Vagina (tissue), 2 donors: ENCODE measurements around the gene CAPN13. TPM values are rescaled to one million over a fixed set of nuclear protein-coding genes. Genes with fewer than 3 reads are reported as not detected.

ENCODE experiments used
- DNase-seq, 2 donors: peaks; one replicate each; pipeline ENCODE4 v3.0.0-alpha.2; 2017; ENCODE audit errors: extremely low spot score in 2 of 2
- H3K27ac ChIP-seq: fragments of 200-600 bp; sonication (generic); one replicate; pipeline ENCODE4 v1.5.1; 2019
- H3K27me3 ChIP-seq: fragments of 200-600 bp; sonication (generic); one replicate; pipeline ENCODE4 v1.5.1; 2019
- H3K36me3 ChIP-seq, 2 donors: fragments of 200-600 bp; sonication (generic); one replicate each; pipeline ENCODE4 v1.5.1; 2017 to 2019
- H3K4me1 ChIP-seq: fragments of 200-600 bp; sonication (generic); one replicate; pipeline ENCODE4 v1.5.1; 2019
- H3K4me3 ChIP-seq, 2 donors: fragments of 200-600 bp; sonication (generic); 1 replicate in 1 of 2; 2 replicates in 1 of 2; pipeline ENCODE4 v1.5.1; 2016 to 2019
- H3K9me3 ChIP-seq: fragments of 200-600 bp; sonication (generic); one replicate; pipeline ENCODE4 v1.5.1; 2019
- POLR2A ChIP-seq, 2 donors: fragments of 450-650 bp; IDR thresholded peaks; one replicate each; pipeline ENCODE4 v1.6.1; 2017; ENCODE audit warnings: antibody characterized with exemption in 2 of 2, mild to moderate bottlenecking in 2 of 2, moderate library complexity in 2 of 2
- POLR2AphosphoS5 ChIP-seq, 2 donors: sonication (generic); formaldehyde crosslinking; IDR thresholded peaks; one replicate each; pipeline ENCODE4 v1.9.0; 2017; ENCODE audit warnings: antibody characterized with exemption in 2 of 2, mild to moderate bottlenecking in 2 of 2, low read depth in 1 of 2; ENCODE audit not compliant: insufficient read depth in 1 of 2
- intact Hi-C: fragments of 100-400 bp; cut with DNase I; formaldehyde crosslinking; loops from one replicate; pipeline ENCODE4 v1.15.1; 2023
- total RNA-seq: library from RNA; depleted of rRNA; stranded (reverse); fragments of >200 nt; gene quantifications from one replicate; pipeline ENCODE4 v1.2.3, GENCODE V29; 2016
- TF ChIP-seq, protein P1 (sequence below), 3 experiments: fragments of 450-650 bp in 2 of 3; fragments of 200-600 bp in 1 of 3; sonication (generic) in 1 of 3; IDR thresholded peaks; one replicate each; pipeline ENCODE4 v1.5.1; 2017 to 2019; ENCODE audit warnings: antibody characterized with exemption in 3 of 3, mild to moderate bottlenecking in 2 of 3, moderate library complexity in 2 of 3

CAPN13 gene
- total RNA-seq, 1 donor from 2014 or later: not detected

DNA sequence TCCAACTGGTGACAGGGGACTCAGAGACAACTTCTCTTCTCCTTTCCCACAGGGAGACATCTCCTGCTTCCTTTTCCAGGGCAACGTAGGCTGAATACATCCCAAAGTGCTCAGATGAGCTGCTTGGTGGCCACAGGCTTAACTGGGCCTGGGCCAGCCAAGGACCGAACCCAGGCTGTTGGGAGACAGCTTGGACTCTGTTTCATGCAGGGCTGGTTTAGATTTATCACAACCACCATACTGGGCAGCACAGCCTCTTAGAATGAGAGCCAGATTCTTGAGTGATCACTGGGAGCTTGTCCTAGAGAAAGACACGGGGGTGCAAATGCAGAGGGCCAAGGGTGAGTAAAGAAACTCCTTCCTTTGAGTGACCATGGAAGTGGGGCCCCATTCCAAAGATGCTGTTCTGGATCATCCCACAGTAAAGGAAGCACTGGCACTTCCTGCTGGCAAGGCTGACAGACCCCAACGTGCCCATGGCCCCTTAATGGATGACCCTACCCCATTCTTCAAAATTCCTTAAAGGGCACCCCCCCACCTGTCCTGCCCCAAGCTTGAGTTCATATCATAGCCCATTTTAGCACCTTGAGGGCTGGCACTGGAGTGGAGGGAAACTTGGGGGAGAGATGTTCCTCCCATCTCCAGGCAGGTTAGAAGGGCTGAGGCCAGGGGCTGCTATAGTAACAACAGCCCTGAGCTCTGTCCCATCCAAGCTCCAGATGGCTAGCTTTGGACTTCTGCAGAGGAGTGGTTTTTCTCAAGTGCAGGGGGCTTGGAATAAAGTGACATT lies 84.1 kb downstream of the CAPN13 start:
- no peaks in the 10 kb centered on the region for H3K9me3 ChIP-seq
- intact Hi-C loops: no loop called here
- H3K27ac ChIP-seq: no peak overlapping the region
- TF ChIP-seq, protein P1, sequence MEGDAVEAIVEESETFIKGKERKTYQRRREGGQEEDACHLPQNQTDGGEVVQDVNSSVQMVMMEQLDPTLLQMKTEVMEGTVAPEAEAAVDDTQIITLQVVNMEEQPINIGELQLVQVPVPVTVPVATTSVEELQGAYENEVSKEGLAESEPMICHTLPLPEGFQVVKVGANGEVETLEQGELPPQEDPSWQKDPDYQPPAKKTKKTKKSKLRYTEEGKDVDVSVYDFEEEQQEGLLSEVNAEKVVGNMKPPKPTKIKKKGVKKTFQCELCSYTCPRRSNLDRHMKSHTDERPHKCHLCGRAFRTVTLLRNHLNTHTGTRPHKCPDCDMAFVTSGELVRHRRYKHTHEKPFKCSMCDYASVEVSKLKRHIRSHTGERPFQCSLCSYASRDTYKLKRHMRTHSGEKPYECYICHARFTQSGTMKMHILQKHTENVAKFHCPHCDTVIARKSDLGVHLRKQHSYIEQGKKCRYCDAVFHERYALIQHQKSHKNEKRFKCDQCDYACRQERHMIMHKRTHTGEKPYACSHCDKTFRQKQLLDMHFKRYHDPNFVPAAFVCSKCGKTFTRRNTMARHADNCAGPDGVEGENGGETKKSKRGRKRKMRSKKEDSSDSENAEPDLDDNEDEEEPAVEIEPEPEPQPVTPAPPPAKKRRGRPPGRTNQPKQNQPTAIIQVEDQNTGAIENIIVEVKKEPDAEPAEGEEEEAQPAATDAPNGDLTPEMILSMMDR (IDR thresholded peaks at IDR 0.05): no peak
- no peak for TF ChIP-seq POLR2A (IDR thresholded peaks at IDR 0.05)
- TF ChIP-seq POLR2AphosphoS5 (IDR thresholded peaks at IDR 0.05; ENCODE audit: insufficient read depth in 1 of 2, low read depth in 1 of 2): no peak
- DNase-seq: peak; percentile 43 to 60
- no peaks in the 10 kb centered on the region for H3K4me1 ChIP-seq
- no peaks in the 10 kb centered on the region for H3K27me3 ChIP-seq
- no peak overlapping the region for H3K4me3 ChIP-seq
- H3K36me3 ChIP-seq: no peaks in the 10 kb centered on the region

DNA sequence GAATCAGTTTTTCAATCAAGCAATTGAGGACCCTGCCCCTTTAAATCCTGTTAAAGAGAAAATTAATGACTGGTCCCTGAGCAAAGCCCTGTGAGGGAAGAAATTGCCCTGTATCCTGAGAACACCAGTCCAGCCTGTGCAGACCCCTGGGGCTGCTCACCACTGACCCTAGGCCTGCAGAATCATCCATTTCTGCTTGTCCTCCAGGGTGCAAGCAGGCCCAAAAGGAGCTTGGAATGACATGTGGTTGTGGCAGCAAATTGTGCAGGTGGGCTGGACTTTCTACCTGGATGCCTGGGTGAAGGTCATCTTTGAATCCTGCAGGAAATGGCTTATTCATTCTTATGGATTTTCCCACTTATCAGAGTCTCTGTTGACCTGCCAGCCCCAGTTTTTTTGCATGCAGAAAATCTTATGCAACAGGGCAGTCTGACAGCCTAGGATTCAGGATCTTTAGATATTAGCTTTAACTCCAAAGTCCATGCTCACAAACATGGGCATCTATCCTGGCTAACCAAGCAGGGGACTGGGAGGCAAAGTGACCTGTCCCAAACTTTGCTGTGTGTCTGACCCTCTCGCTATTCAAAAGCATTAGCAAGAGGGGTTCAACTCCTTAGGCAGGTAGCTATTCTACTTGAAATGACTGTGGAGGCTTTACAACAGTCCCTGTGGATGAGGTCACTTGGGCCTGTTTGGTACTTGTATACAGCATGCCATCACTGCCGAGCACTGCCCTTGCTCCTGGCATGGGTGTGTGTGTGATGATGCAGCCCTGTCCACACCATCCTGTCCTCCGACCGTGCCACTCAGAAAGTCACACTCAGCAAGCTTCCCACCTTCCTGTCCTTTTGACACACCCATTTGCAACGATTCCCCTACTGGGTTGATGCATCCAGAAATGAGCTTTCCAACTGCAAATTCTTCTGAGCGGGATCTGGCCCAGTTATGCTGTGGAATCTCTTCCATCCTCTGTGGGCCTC lies 85.3 kb downstream of the CAPN13 start:
- Histone ChIP-seq H3K27ac (no peak overlapping the region), H3K9me3 (no peaks in the 10 kb centered on the region), H3K4me1 (no peaks in the 10 kb centered on the region), H3K36me3 (no peaks in the 10 kb centered on the region), H3K27me3 (no peaks in the 10 kb centered on the region), H3K4me3 (no peak overlapping the region)
- no peak for TF ChIP-seq POLR2A (IDR thresholded peaks at IDR 0.05)
- no peak for TF ChIP-seq POLR2AphosphoS5 (IDR thresholded peaks at IDR 0.05; ENCODE audit: insufficient read depth in 1 of 2, low read depth in 1 of 2)
- TF ChIP-seq, protein P1 (IDR thresholded peaks at IDR 0.05): no peak
- intact Hi-C loops: no loop called here
- DNase-seq: peak; percentile 60 to 64

DNA sequence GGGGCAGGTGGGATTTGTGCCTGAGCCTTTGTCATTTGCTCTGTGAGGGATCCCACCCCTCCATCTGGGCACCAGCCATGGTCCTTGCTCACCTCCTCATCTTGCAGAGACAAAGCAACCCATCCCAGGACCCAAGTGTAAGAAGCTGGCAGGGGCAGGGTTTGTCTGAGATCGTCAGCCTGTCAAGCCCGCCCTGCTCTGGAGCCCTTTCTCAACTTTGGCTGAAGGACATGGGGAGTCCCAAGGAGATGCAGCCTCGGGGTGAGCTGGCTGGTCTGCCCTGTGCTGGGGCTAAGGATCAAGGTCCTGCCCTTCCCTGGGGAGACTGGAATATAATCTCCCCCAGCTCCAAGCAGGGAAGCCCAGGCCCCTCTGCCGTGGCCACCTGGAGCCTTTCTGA lies 86.0 kb downstream of the CAPN13 start:
- DNase-seq: peak; percentile 65 to 89
- no peaks in the 10 kb centered on the region for H3K27me3 ChIP-seq
- intact Hi-C loops: no loop called here
- no peaks in the 10 kb centered on the region for H3K9me3 ChIP-seq
- TF ChIP-seq, protein P1 (IDR thresholded peaks at IDR 0.05): no peak
- TF ChIP-seq POLR2AphosphoS5 (IDR thresholded peaks at IDR 0.05; ENCODE audit: insufficient read depth in 1 of 2, low read depth in 1 of 2) (no peak), POLR2A (IDR thresholded peaks at IDR 0.05) (no peak)
- H3K36me3 ChIP-seq: no peaks in the 10 kb centered on the region
- H3K27ac ChIP-seq: no peak overlapping the region
- no peaks in the 10 kb centered on the region for H3K4me1 ChIP-seq
- no peak overlapping the region for H3K4me3 ChIP-seq

DNA sequence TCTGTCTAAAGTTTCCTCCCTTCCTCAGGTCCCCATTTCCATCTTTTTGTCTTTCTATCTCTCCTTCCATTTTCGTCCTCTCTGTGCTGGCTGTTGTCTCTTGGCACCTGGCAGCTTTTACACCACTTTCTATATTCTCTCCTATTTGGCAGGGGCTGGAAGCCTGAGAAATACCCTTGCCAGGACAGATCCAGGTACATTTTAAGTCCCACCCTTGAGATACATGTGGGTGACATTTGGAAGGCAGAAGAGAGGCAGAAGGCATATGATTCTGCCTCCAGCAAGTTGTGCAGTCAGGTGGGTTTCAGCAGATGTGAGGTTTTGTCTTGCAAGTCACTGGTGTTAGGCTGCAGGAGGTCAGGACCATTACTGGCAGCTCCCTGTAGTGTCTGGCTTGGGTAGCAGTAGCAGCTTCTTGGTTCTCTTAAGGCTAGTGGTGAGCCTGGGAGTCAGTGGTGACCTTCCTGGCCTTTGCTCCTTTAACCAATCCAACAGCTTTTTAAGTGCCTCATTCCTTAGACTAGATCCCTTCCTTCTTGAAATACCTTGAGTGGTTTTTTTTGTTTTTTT lies 90.1 kb downstream of the CAPN13 start:
- TF ChIP-seq POLR2AphosphoS5 (IDR thresholded peaks at IDR 0.05; ENCODE audit: insufficient read depth in 1 of 2, low read depth in 1 of 2) (no peak), POLR2A (IDR thresholded peaks at IDR 0.05) (no peak)
- TF ChIP-seq, protein P1 (IDR thresholded peaks at IDR 0.05): no peak
- intact Hi-C loops: loop anchor here (10.0 kb wide), 2 partner anchors 458 to 608 kb away; no protein-coding TSS in a partner anchor
- no peaks in the 10 kb centered on the region for H3K36me3 ChIP-seq

More for the DNA sequence above, 90.1 kb downstream of the CAPN13 start:
- H3K4me3 ChIP-seq: no peak overlapping the region
- H3K9me3 ChIP-seq: no peaks in the 10 kb centered on the region
- H3K27me3 ChIP-seq: no peaks in the 10 kb centered on the region
- DNase-seq: peak; percentile 58 to 60
- H3K4me1 ChIP-seq: no peaks in the 10 kb centered on the region
- H3K27ac ChIP-seq: no peak overlapping the region
